Stomach (tissue), 4 donors: ENCODE measurements around the gene SRCIN1.

Experiments used
- POLR2A ChIP-seq, 4 donors: fragments of 450-650 bp; IDR thresholded peaks; one replicate each; pipeline ENCODE4 v1.6.1; 2016; ENCODE audit warnings: antibody characterized with exemption in 4 of 4, control low read depth in 2 of 4, mild to moderate bottlenecking in 1 of 4, moderate library complexity in 1 of 4
- TF ChIP-seq, protein P1 (sequence below), 7 experiments: fragments of 450-650 bp in 4 of 7; fragments of 200-600 bp in 3 of 7; sonication (generic) in 3 of 7; IDR thresholded peaks; one replicate each; pipeline ENCODE4 v1.5.1; 2016 to 2019; ENCODE audit warnings: antibody characterized with exemption in 7 of 7, control low read depth in 2 of 7, mild to moderate bottlenecking in 1 of 7

DNA sequence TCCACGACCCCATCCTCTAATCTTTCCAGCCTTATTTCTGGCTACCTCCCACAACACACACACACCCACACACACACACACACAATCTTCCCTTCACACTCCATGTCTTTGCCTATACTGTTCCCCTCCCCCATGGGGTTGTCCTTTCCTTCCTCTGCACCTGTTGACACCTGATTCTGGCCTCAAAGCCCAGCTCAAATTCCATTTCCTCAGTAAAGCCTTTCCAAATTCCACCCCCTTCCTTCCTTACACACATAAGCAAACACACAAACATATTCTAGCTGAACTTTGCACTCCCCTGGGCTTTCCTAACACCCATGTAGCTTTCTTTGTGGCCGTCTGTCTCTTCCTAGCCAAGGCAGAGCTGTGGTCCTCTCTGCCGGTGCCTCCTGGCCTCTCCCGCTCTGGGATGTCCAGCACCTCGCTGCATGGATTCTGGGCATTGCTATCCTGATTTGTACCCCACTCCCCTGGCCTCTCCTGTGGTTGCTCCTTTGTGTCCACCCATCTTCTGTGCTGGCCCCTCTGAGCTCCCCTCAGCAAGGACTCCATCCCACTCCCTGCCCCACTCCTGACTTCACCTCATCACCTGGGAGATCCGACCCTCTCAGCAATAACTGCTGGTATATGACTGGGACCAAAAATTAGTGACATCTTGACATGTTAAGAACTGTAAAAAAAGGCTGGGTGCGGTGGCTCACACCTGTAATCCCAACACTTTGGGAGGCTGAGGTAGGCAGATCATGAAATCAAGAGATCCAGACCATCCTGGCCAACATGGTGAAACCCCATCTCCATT is 8.4 kb upstream of the SRCIN1 start:
- TF ChIP-seq, protein P1, sequence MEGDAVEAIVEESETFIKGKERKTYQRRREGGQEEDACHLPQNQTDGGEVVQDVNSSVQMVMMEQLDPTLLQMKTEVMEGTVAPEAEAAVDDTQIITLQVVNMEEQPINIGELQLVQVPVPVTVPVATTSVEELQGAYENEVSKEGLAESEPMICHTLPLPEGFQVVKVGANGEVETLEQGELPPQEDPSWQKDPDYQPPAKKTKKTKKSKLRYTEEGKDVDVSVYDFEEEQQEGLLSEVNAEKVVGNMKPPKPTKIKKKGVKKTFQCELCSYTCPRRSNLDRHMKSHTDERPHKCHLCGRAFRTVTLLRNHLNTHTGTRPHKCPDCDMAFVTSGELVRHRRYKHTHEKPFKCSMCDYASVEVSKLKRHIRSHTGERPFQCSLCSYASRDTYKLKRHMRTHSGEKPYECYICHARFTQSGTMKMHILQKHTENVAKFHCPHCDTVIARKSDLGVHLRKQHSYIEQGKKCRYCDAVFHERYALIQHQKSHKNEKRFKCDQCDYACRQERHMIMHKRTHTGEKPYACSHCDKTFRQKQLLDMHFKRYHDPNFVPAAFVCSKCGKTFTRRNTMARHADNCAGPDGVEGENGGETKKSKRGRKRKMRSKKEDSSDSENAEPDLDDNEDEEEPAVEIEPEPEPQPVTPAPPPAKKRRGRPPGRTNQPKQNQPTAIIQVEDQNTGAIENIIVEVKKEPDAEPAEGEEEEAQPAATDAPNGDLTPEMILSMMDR (IDR thresholded peaks at IDR 0.05) = no peak
- TF ChIP-seq POLR2A (IDR thresholded peaks at IDR 0.05) = no peak
